GM21717 (cell line): Measurements from ENCODE around the gene NCOA7.
A peak's percentile ranks its signal among the peaks of the same experiment; 100 is the strongest.
"Not testable (repeated sequence)": the region's sequence is repeated elsewhere in the genome, so short reads cannot be mapped to it uniquely, and the experiment has no call there.

ENCODE experiments used
- ATAC-seq: cut with Tn5 transposase; IDR thresholded peaks from one replicate; pipeline ENCODE4 v1.9.1; 2021; ENCODE audit warnings: mild to moderate bottlenecking, moderate library complexity; ENCODE audit not compliant: unreplicated experiment

NCOA7 gene

GRCh38 chr6:125961117-125961516, 170.4 kb downstream of the NCOA7 start:
- no peak for ATAC-seq

DNA sequence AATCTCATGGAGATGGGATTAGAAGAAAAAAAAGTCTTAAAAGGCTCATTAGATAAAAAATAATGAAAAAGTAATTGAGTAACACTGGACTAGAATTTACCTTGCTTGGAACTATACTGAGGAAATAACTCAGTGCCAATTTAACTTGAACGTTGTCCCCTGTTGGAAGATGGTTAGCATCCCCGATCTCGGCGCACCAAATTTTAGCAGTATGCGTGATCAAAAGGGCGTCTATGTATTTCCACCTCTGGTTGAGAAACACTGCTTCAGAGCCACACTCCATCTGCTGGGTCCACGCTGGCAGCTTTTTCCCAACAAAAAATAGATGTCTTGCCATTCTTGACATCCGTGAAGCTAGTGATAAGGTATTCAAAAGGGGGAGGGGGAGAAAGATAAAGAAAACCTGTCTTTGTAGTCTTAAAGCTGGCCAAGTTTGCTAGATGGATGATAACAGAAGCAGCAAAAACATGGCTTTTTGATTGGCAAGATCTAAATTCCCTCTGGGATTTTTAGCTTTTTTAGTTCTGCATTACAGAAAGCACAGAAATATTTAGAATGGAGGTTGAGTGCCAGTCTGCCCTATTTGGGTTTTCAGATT, 172.2 kb downstream of the NCOA7 start:
- no peak for ATAC-seq

DNA sequence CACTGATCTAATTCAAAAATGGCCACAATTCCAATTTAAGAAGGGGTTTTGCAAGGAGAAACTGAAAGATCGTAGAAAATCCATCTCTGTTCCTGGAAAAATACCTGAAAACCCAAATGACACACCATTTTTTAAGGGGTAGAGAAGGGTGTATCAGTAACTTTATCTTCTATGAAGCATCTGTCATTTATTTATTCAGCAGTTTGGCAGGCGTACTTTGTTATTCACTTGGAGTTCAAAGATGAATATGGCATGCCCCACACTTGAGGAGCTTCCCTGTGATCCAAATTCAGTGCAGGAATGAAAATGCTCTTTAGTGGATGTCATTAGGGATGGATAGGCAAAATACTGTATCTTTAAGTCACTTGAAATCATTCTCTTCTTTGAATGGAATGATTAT, 173.1 kb downstream of the NCOA7 start:
- ATAC-seq: no peak

DNA sequence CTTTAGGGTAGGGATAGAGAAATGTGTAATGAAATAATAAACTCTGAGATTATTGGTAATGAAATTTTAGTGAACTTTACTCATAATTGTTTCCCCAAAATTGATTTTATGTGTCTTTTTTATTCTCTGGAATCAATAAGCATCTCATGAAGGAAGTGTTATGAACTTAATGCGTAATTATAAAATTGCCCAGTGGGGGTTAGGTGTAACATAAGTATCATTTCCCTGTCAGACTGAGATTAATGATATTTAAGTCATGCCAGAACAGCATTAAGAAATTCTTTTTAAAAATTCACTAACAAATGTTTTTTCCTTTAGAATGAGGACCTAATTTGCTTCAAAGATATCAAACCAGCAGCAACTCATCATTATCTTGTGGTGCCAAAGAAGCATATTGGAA, 175.8 kb downstream of the NCOA7 start:
- ATAC-seq: no peak

GRCh38 chr6:125968493-125968892, 177.7 kb downstream of the NCOA7 start:
- ATAC-seq: no peak

DNA sequence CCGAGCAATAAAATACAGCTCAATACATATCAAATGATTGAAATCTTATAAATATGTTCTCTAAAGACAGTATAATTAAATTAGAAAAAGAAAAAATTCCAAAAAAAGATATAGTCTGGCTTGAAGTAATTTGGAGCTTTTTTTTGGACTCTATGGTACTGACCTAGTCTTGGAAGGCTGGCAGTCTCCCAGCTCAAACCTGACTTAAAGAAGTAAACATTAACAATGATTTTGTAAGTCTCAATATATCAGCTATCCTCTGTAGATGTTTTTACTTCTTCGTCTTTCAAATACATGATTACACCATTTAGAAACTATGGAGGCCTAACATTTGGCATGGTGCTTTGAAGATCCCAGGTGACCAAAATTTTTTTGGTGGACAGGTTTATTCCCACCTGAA, 180.0 kb downstream of the NCOA7 start:
- no peak for ATAC-seq

DNA sequence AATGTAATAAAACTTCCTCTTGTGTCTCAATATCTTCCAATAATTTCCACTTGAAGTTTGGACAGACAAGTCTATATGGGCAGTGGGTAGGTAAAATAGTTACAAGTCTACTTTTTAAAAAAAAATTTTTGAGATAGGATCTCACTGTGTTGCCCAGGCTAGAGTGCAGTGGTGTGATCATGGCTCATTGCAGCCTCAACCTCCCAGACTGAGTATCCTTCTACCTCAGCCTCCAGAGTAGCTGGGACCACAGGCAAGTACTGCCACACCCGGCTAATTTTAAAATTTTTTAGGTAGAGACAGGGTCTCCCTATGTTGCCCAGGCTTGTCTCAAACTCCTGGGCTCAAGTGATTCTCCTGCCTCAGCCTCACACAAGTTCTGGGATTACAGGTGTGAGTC, 181.7 kb downstream of the NCOA7 start:
- not testable (repeated sequence) for ATAC-seq

- ATAC-seq: peak; percentile 90
Observed at GRCh38 chr6:125974214-125974866, 183.6 kb downstream of the NCOA7 start.

DNA sequence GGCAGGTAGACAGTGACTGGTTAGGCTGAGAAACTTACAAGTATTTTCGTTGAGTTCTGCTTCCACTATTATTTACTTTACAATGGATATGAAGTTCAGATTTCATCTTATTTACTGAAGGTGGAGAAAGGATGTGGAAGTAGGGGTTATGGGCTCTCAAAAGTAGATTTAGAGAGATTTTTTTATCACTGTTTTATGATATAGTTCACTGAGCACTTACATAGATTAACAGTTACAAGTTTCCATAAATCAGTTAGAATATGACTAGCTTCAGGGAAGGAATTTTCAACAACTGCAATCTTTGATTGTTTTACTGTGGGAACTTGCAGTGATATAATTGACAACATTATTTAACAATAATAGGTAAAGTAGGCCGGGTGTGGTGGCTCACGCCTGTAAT, 188.3 kb downstream of the NCOA7 start:
- no peak for ATAC-seq
